Progenitor cell of endocrine pancreas (in vitro differentiated cells): Measurements from ENCODE around the gene ZGLP1. TPM values are rescaled to one million over a fixed set of nuclear protein-coding genes. Genes with fewer than 3 reads are reported as not detected.

Experiments
- DNase-seq: peaks from one replicate; pipeline ENCODE4 v3.0.0; 2021; ENCODE audit warnings: low spot score; ENCODE audit not compliant: unreplicated experiment
- H3K27ac Mint-ChIP-seq: 2 replicates; pipeline ENCODE4 v1.8.0; 2021; ENCODE audit warnings: mild to moderate bottlenecking, moderate library complexity, mixed read lengths
- H3K27me3 Mint-ChIP-seq: 2 replicates; pipeline ENCODE4 v1.8.0; 2021; ENCODE audit warnings: mixed read lengths
- H3K36me3 Mint-ChIP-seq: 2 replicates; pipeline ENCODE4 v1.8.0; 2022; ENCODE audit warnings: mixed read lengths; ENCODE audit not compliant: insufficient read depth
- H3K4me1 Mint-ChIP-seq: 2 replicates; pipeline ENCODE4 v1.8.0; 2021; ENCODE audit warnings: low read depth, mixed read lengths
- H3K4me3 Mint-ChIP-seq: 2 replicates; pipeline ENCODE4 v1.8.0; 2021; ENCODE audit warnings: low read depth, mild to moderate bottlenecking, moderate library complexity, mixed read lengths
- H3K9me3 Mint-ChIP-seq: 2 replicates; pipeline ENCODE4 v1.8.0; 2021; ENCODE audit warnings: low read depth, mixed read lengths
- long read RNA-seq: library from polyadenylated mRNA; unstranded; transcript quantifications from one replicate; pipeline ENCODE4 v2.0.0, GENCODE V29; 2020
- total RNA-seq: library from RNA; stranded (reverse); gene quantifications from 2 replicates; pipeline ENCODE4 v1.2.1, GENCODE V29; 2021
- TF ChIP-seq, protein P1 (sequence below): fragments of 200-600 bp; sonication (generic); IDR thresholded peaks from one replicate; pipeline ENCODE4 v1.5.0; 2021; ENCODE audit warnings: antibody characterized with exemption, mild to moderate bottlenecking; ENCODE audit not compliant: unreplicated experiment

Gene ZGLP1
- total RNA-seq: 20.0 and 26.8 TPM in 2 replicates
- long read RNA-seq: 0 reads

DNA sequence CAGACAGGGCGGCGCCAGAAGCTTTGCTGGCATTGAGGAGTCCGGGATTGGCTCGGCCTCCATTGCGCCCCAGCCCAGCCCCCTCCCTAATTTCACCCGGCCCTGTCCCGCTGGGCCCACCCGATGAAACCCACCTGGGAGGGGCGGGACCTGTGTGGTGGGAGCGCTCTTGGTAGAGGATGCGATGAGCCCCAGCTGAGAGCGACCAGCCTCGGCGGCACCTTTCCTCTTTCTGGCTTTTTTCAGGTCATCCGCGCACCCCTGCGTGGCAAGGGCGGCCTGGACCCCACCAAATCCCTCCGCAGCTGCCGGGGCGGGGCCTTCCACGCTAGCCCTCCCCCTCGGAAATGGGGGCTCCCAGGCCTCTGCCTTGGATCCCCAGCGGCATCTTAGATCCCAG is at the start of gene ZGLP1:
Gene ZGLP1 (minus strand): TSS at position 393 of the 400 bp plus-strand sequence.
- Mint-ChIP-seq H3K27me3 (no peaks in the 10 kb centered on the region), H3K36me3 (peaks cover 5% of the 10 kb centered on the region), H3K9me3 (no peaks in the 10 kb centered on the region), H3K4me3 (no peak within 1 kb of the TSS), H3K4me1 (peaks cover 2% of the 10 kb centered on the region), H3K27ac (no peak within 1 kb of the TSS)
- DNase-seq: no peak
- TF ChIP-seq, protein P1, sequence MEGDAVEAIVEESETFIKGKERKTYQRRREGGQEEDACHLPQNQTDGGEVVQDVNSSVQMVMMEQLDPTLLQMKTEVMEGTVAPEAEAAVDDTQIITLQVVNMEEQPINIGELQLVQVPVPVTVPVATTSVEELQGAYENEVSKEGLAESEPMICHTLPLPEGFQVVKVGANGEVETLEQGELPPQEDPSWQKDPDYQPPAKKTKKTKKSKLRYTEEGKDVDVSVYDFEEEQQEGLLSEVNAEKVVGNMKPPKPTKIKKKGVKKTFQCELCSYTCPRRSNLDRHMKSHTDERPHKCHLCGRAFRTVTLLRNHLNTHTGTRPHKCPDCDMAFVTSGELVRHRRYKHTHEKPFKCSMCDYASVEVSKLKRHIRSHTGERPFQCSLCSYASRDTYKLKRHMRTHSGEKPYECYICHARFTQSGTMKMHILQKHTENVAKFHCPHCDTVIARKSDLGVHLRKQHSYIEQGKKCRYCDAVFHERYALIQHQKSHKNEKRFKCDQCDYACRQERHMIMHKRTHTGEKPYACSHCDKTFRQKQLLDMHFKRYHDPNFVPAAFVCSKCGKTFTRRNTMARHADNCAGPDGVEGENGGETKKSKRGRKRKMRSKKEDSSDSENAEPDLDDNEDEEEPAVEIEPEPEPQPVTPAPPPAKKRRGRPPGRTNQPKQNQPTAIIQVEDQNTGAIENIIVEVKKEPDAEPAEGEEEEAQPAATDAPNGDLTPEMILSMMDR: no peak

DNA sequence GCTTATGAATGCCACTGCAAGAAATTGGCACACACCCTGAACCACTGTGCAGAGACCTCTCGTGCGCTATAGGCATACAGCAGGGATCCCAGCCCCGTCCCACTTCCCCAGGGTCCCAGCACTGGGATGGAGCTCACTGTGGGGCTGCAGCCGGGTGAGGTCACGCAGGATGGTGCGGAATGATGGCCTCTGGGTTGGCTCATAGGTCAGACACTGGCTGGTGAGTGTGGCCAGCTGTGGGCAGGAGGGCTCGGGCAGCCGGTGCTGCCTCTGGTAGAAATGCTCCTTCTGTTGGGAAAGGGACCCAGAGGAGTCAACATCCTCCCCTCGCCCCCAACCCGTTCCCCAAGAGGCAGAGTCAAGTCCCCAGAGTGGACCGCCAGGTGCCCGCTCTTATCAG is 46.8 kb upstream of the ZGLP1 start:
- Mint-ChIP-seq H3K4me1 (peaks cover 5% of the 10 kb centered on the region), H3K27ac (no peak overlapping the region), H3K27me3 (no peaks in the 10 kb centered on the region), H3K36me3 (peaks cover 15% of the 10 kb centered on the region), H3K9me3 (no peaks in the 10 kb centered on the region), H3K4me3 (no peak overlapping the region)
- TF ChIP-seq, protein P1: no peak
- no peak for DNase-seq

DNA sequence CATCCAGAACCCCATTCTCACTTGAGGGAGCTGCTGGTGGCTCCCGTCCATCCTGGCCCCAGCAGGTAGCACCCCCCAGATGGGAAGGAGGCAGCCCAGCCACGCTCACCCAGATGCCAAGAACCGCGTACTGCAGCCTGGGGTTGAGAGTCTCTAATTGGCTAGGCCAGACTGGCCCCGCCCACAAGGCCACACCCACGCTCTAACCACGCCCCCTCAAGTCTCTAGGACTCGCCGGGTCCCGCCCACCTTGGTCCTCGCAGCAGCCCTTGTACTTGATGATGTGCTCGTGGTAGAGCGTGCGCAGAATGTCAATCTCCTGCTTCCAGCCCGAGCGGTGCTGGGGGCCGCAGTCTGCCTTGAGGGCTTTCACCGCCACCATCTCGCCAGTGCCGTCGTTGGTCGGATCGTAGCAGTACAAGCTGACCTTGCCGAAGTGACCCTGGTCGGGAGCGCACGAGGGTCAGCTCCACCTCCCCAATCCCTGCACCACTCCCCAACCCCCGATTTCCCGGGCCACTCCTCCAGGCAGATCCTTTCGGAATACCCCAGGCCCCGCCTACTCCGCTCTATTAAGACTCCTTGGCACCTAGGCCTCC is 44.3 kb upstream of the ZGLP1 start:
- Mint-ChIP-seq H3K36me3 (peaks cover 9% of the 10 kb centered on the region), H3K4me3 (peak overlapping the region; percentile 42), H3K27ac (peak overlapping the region; percentile 29), H3K9me3 (no peaks in the 10 kb centered on the region), H3K27me3 (no peaks in the 10 kb centered on the region), H3K4me1 (peaks cover 5% of the 10 kb centered on the region)
- TF ChIP-seq, protein P1: no peak
- peak; percentile 60 for DNase-seq

DNA sequence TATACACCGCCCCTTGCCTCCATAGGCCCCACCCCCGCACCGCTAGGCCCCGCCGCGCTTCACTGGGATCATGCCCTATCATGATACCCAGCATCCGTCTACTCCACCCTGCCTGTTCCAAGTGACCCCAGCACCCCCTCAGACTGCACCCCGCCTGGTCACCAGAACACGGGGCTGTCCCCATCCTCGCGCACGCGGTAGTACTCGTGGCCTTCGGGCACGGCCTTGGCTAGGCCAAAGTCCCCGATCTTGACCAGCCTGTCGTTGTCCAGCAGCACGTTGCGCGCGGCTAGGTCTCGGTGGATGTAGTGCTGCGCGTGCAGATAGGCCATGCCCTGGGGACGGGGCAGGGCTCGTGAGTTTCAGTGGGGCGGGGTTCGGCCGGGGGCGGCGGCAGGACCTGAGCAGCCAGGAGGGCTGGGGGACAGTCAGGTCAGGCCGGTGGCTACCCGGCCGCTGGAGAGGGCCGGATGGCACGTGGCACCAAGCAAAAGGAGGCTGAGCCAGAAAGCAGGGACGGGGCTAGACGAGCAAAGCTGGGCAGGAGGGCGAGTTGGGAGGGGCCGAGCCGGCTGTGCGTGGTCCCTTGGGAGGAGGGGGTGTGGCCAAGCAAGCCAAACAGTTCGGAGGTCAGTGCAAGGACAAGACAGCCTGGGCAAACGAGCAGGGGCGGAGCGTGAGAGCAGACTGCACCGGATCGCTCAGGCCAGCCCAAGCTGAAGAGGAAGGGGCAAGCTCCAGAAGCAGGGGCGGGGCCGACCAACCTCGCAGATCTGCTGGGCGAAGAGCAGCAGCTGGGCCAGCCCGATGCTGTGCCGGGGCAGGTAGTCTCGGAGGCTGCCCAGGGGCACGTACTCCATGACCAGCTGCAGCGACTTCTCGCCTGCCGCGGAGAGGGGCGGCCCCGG is 43.4 kb upstream of the ZGLP1 start:
- H3K4me1 Mint-ChIP-seq: peaks cover 5% of the 10 kb centered on the region
- peak overlapping the region; percentile 51 for H3K27ac Mint-ChIP-seq
- TF ChIP-seq, protein P1: no peak
- H3K9me3 Mint-ChIP-seq: no peaks in the 10 kb centered on the region
- no peaks in the 10 kb centered on the region for H3K27me3 Mint-ChIP-seq
- H3K4me3 Mint-ChIP-seq: peak overlapping the region; percentile 51
- DNase-seq: peak; percentile 55
- H3K36me3 Mint-ChIP-seq: peaks cover 9% of the 10 kb centered on the region

DNA sequence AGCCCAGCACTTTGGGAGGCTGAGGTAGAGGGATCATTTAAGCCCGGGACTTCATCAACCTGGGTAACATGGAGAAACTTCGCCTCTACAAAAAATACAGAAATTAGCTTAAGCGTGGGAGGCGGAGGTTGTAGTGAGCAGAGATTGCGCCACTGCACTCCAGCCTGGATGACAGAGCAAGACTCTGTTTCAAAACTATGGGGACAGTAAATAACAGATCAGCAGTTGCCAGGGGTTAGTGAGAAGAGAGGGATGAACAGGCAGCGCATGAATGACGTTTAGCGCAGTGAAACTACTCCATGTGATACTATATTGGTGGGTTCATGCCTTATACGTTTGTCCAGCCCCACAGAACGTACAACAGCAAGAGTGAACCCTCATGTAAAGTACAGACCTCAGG is 36.9 kb upstream of the ZGLP1 start:
- no peaks in the 10 kb centered on the region for H3K9me3 Mint-ChIP-seq
- H3K36me3 Mint-ChIP-seq: no peaks in the 10 kb centered on the region
- TF ChIP-seq, protein P1: no peak
- DNase-seq: no peak
- no peak overlapping the region for H3K27ac Mint-ChIP-seq
- no peaks in the 10 kb centered on the region for H3K27me3 Mint-ChIP-seq
- no peaks in the 10 kb centered on the region for H3K4me1 Mint-ChIP-seq
- H3K4me3 Mint-ChIP-seq: no peak overlapping the region
